HepG2 (cell line): ENCODE data around the gene COCH. TPM values are rescaled to one million over a fixed set of nuclear protein-coding genes. Genes with fewer than 3 reads are reported as not detected.

Source experiments
- ATAC-seq: fragments of 200-7000 bp; cut with Tn5 transposase; 3 replicates; pipeline ENCODE4 v1.9.1; 2020; ENCODE audit warnings: mild to moderate bottlenecking, moderate library complexity
- BruUV-seq: library from RNA; stranded (reverse); fragments of 400-500 nt; replicated peaks from 2 replicates; lab custom pipeline; 2021; lab: Mats Ljungman, UMichigan
- CTCF ChIA-PET: fragments of 300-600 bp; formaldehyde crosslinking; extraction: SDS; loops from one replicate; lab custom pipeline; 2021; ENCODE audit warnings: low total read pairs, inconsistent platforms, low intra/inter-chr PET ratio; lab: Yijun Ruan, JAX
- POLR2A ChIA-PET: fragments of 350-600 bp; sonication (Branson Sonifier 250); formaldehyde crosslinking; loops from one replicate; lab custom pipeline; 2020; ENCODE audit warnings: antibody characterized with exemption, inconsistent platforms; lab: Yijun Ruan, JAX
- DNase-seq: peaks from one replicate; pipeline ENCODE4 v3.0.0-alpha.2; 2015; ENCODE audit warnings: low spot score
- FAIRE-seq: peaks from 3 replicates; lab custom pipeline; 2011; peaks lifted over from hg19 to GRCh38; lab: Jason Lieb, UNC
- H2AFZ ChIP-seq: one replicate; pipeline ENCODE4 v1.6.1; 2011; ENCODE audit warnings: low read length, inconsistent platforms
- H3K27ac ChIP-seq: fragments of 300-600 bp; 3 replicates; pipeline ENCODE4 v1.8.0; 2011; ENCODE audit warnings: mixed run types, mild to moderate bottlenecking, mixed read lengths, low read length, inconsistent platforms; ENCODE audit not compliant: insufficient read depth; ENCODE audit errors: extremely low read length
- H3K27me3 ChIP-seq, 2 experiments: fragments of 200-600 bp in 1 of 2; 2 replicates in 1 of 2; 3 replicates in 1 of 2; pipeline versions ENCODE4 v1.6.0 to v1.8.0; 2011; ENCODE audit warnings: low read length in 2 of 2, mild to moderate bottlenecking in 2 of 2, moderate library complexity in 2 of 2, inconsistent platforms in 1 of 2; ENCODE audit not compliant: insufficient read depth in 2 of 2, control insufficient read depth in 1 of 2
- H3K36me3 ChIP-seq, 2 experiments: fragments of 200-600 bp in 1 of 2; replicated peaks in 1 of 2; 2 replicates in 1 of 2; 3 replicates in 1 of 2; pipeline versions ENCODE4 v1.5.1 to v1.8.0; 2011; ENCODE audit warnings: low read length in 2 of 2, inconsistent platforms in 1 of 2; ENCODE audit not compliant: insufficient read depth in 2 of 2, control insufficient read depth in 1 of 2
- H3K4me1 ChIP-seq: 2 replicates; pipeline ENCODE4 v1.5.1; 2012; ENCODE audit warnings: low read length, inconsistent platforms; ENCODE audit not compliant: insufficient read depth
- H3K4me2 ChIP-seq: 2 replicates; pipeline ENCODE4 v1.6.0; 2011; ENCODE audit warnings: low read depth, low read length, inconsistent platforms
- H3K4me3 ChIP-seq, 3 experiments: fragments of 200-600 bp in 1 of 3; sonication (generic), shearing (Covaris generic) in 1 of 3; replicated peaks in 1 of 3; 2 replicates each; pipeline ENCODE4 v1.5.1; 2011 to 2016; ENCODE audit warnings: low read length in 3 of 3, inconsistent platforms in 2 of 3, low read depth in 2 of 3, mild to moderate bottlenecking in 2 of 3, control low read depth in 1 of 3, mixed read lengths in 1 of 3; ENCODE audit not compliant: insufficient read depth in 1 of 3
- H3K79me2 ChIP-seq: one replicate; pipeline ENCODE4 v1.6.1; 2011; ENCODE audit warnings: low read length, inconsistent platforms; ENCODE audit not compliant: insufficient read depth
- H3K9ac ChIP-seq: 2 replicates; pipeline ENCODE4 v1.6.0; 2011; ENCODE audit warnings: mild to moderate bottlenecking, low read depth, low read length, inconsistent platforms; ENCODE audit not compliant: insufficient read depth
- H3K9me3 ChIP-seq: 2 replicates; pipeline ENCODE4 v1.5.1; 2012; ENCODE audit warnings: mild to moderate bottlenecking, low read length
- H4K20me1 ChIP-seq: 2 replicates; pipeline ENCODE4 v1.6.0; 2011; ENCODE audit warnings: inconsistent platforms, mild to moderate bottlenecking, low read length, moderate library complexity; ENCODE audit not compliant: insufficient read depth
- ATF7-NPFF ChIP-seq: sonication (generic); formaldehyde crosslinking; IDR thresholded peaks from 2 replicates; pipeline ENCODE4 v1.8.1; 2023; ENCODE audit warnings: mild to moderate bottlenecking, low read depth, missing genetic modification reagents, moderate library complexity
- BATF2 ChIP-seq: sonication (generic); formaldehyde crosslinking; IDR thresholded peaks from 2 replicates; pipeline ENCODE4 v1.8.0; 2022; ENCODE audit warnings: mild to moderate bottlenecking, missing genetic modification reagents, moderate library complexity
- MAFF ChIP-seq: IDR thresholded peaks from 2 replicates; pipeline ENCODE4 v1.6.1; 2011; ENCODE audit warnings: low read depth, low read length, improper control_type of control experiment
- MAFK ChIP-seq, 2 experiments: IDR thresholded peaks in 1 of 2; conservative IDR thresholded peaks in 1 of 2; 2 replicates each; pipeline ENCODE4 v1.6.1; 2011; ENCODE audit warnings: improper control_type of control experiment in 2 of 2, low read length in 2 of 2
- NCOA5 ChIP-seq: sonication (generic); formaldehyde crosslinking; IDR thresholded peaks from 2 replicates; pipeline ENCODE4 v1.4.0; 2020; ENCODE audit warnings: missing genetic modification reagents
- PAX8 ChIP-seq: sonication (generic); formaldehyde crosslinking; IDR thresholded peaks from 2 replicates; pipeline ENCODE4 v1.8.0; 2022; ENCODE audit warnings: mild to moderate bottlenecking, missing genetic modification reagents, borderline replicate concordance
- SIN3A ChIP-seq: IDR thresholded peaks from 2 replicates; pipeline ENCODE4 v1.6.1; 2011; ENCODE audit warnings: low read depth, mild to moderate bottlenecking, control low read depth, low read length, borderline replicate concordance
- TIGD3 ChIP-seq: sonication (generic); formaldehyde crosslinking; IDR thresholded peaks from 2 replicates; pipeline ENCODE4 v1.5.1; 2020; ENCODE audit warnings: mild to moderate bottlenecking, missing genetic modification reagents, borderline replicate concordance
- ZNF460 ChIP-seq: sonication (generic); formaldehyde crosslinking; IDR thresholded peaks from 2 replicates; pipeline ENCODE4 v1.5.1; 2020; ENCODE audit warnings: missing genetic modification reagents, mild to moderate bottlenecking, borderline replicate concordance
- ZNF691 ChIP-seq: sonication (generic); formaldehyde crosslinking; IDR thresholded peaks from 2 replicates; pipeline ENCODE4 v1.4.0; 2020; ENCODE audit warnings: missing genetic modification reagents, low read depth, mild to moderate bottlenecking, borderline replicate concordance
- WGBS: methylation state at CpG from one replicate; pipeline ENCODE4 v1.1.6; 2017; ENCODE audit warnings: low lambda C conversion rate; 5-methylcytosine and 5-hydroxymethylcytosine counted together
- in situ Hi-C: cut with HindIII; loops from 2 replicates; pipeline ENCODE4 v1.10.0; 2017; ENCODE audit warnings: low pct_unique_long_range_greater_than_20kb; ENCODE audit not compliant: extremely low pct_ligation_motif_present
- intact Hi-C: fragments of 100-400 bp; cut with micrococcal nuclease; formaldehyde crosslinking; loops from one replicate; pipeline ENCODE4 v1.10.0; 2022; ENCODE audit not compliant: unreplicated experiment
- polyA plus RNA-seq, 8 experiments: library from polyadenylated mRNA; depleted of rRNA in 3 of 8; stranded (reverse) in 7 of 8; unstranded in 1 of 8; fragments of >200 nt; fragmentation: Illumina TruSeq in 4 of 8; extraction: Trizol in 4 of 8; gene quantifications; 2 replicates each; pipeline versions ENCODE4 v1.2.1 to v1.2.3, GENCODE V29; 2011 to 2016; ENCODE audit warnings: low read depth in 4 of 8, missing spikeins in 1 of 8, mixed read lengths in 1 of 8; ENCODE audit not compliant: insufficient read depth in 1 of 8
- total RNA-seq, 5 experiments: library from RNA; depleted of rRNA; stranded (reverse); fragments of >200 nt; fragmentation: Illumina TruSeq; extraction: Trizol; gene quantifications; 2 replicates each; pipeline ENCODE4 v1.2.3, GENCODE V29; 2016; ENCODE audit warnings: low read depth in 1 of 5

Gene COCH
- total and polyA plus RNA-seq, 2 of the 13 experiments (the other 11 are each of a cell fraction or from before 2014, with no cell fraction given) = 78.2 to 79.3 TPM

GRCh38 chr14:30864934-30865333, 9.4 kb upstream of the COCH start:
- Histone ChIP-seq H3K4me3 (no peak overlapping the region), H3K4me2 (no peak overlapping the region), H4K20me1 (no peaks in the 10 kb centered on the region), H2AFZ (no peak overlapping the region), H3K9me3 (no peaks in the 10 kb centered on the region), H3K27me3 (peaks cover 0 to 24% of the 10 kb centered on the region in 2 experiments; a peak in 3 of 5 replicates), H3K9ac (no peak overlapping the region), H3K79me2 (no peaks in the 10 kb centered on the region), H3K36me3 (no peaks in the 10 kb centered on the region), H3K4me1 (peaks cover 7% of the 10 kb centered on the region; the same call in 1 of the 2 replicates), H3K27ac (no peak overlapping the region)
- BruUV-seq = no TSS peak
- no peak for DNase-seq
- in situ Hi-C loops (no loop called here), intact Hi-C loops (no loop called here)
- POLR2A ChIA-PET = no interaction called here
- ATAC-seq = no peak
- no peak for FAIRE-seq
- CTCF ChIA-PET = no interaction called here
- 18% methylated on average over 5 of the region's 5 CpGs for WGBS
- TF ChIP-seq ATF7-NPFF (CRISPR knock-in tag) = no peak
- TF ChIP-seq TIGD3 (CRISPR knock-in tag) = no peak
- no peak for TF ChIP-seq NCOA5 (CRISPR knock-in tag)
- no peak for TF ChIP-seq SIN3A

- peaks cover 0 to 34% of the 10 kb centered on the region in 2 experiments; a peak in 4 of 5 replicates for H3K27me3 ChIP-seq
These were observed 5.6 kb upstream of the COCH start for GRCh38 chr14:30868736-30869135.

More at GRCh38 chr14:30868736-30869135, 5.6 kb upstream of the COCH start:
- ATAC-seq (no peak), DNase-seq (no peak), FAIRE-seq (no peak)
- Histone ChIP-seq H3K9ac (no peak overlapping the region), H3K27ac (no peak overlapping the region), H4K20me1 (no peaks in the 10 kb centered on the region), H3K36me3 (no peaks in the 10 kb centered on the region), H2AFZ (no peak overlapping the region), H3K9me3 (no peaks in the 10 kb centered on the region), H3K79me2 (no peaks in the 10 kb centered on the region), H3K4me1 (peaks cover 11% of the 10 kb centered on the region), H3K4me2 (no peak overlapping the region), H3K4me3 (no peak overlapping the region)
- peak; percentile 53; the same call in 1 of the 2 replicates for TF ChIP-seq MAFF
- no peak for TF ChIP-seq ZNF460 (CRISPR knock-in tag)
- TF ChIP-seq BATF2 (CRISPR knock-in tag) = no peak
- TF ChIP-seq MAFK (conservative IDR thresholded peaks at IDR 0.05 in 1 of 2, IDR thresholded peaks at IDR 0.05 in 1 of 2; ENCODE audit: low read length in 2 of 2) = peak; percentile 59 to 71
- TF ChIP-seq ZNF691 (CRISPR knock-in tag) = no peak
- no peak for TF ChIP-seq PAX8
- no TSS peak for BruUV-seq
- intact Hi-C loops (no loop called here), in situ Hi-C loops (no loop called here)
- POLR2A ChIA-PET = no interaction called here
- 63% methylated on average over 5 of the region's 5 CpGs for WGBS
- CTCF ChIA-PET = no interaction called here
